Fibroblast of skin of left biceps (primary cell): ENCODE data around the gene ATP5ME.
"Not testable (repeated sequence)": the region's sequence is repeated elsewhere in the genome, so short reads cannot be mapped to it uniquely, and the experiment has no call there.

ENCODE experiments used
- DNase-seq, 2 experiments: peaks; one replicate each; pipeline ENCODE4 v3.0.0-alpha.2; 2013; ENCODE audit warnings: low read depth in 2 of 2

Gene ATP5ME

DNA sequence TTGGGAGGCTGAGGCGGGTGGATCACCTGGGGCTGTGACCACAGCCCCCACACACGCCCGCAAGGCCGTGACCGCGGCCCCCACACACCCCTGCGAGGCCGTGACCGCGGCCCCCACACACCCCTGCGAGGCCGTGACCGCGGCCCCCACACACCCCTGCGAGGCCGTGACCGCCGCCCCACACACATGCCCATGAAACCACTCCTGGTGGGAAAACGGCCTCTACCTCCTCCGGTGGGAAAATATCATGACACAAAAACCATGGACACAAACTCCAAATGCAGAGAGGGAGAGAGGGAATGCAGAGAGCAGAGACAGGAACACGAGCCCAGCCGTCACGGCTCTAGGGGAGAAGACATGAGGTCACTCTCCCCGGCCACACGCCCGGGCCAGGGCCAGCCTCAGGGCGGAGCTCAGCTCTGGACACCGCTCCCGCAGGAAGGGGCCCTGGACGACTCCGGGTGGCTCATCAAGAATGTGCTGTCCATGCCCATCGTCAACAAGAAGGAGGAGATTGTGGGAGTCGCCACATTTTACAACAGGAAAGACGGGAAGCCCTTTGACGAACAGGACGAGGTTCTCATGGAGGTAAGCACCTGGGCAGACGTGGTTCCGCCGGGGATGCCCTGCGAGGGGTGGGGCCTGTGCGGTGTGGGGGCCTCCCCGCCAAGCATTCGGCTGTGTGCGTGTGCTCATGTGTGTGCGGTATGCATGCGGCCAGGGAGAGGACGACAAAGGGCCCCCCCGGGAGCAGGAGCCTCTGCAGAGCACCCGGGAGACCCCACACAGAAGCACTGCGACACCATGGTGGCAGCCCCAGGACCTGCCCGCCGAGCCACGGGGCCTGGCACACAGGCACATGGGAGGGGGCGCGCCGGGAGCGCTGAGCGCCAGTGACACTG is 17.4 kb downstream of the ATP5ME start:
- DNase-seq, result no peak

DNA sequence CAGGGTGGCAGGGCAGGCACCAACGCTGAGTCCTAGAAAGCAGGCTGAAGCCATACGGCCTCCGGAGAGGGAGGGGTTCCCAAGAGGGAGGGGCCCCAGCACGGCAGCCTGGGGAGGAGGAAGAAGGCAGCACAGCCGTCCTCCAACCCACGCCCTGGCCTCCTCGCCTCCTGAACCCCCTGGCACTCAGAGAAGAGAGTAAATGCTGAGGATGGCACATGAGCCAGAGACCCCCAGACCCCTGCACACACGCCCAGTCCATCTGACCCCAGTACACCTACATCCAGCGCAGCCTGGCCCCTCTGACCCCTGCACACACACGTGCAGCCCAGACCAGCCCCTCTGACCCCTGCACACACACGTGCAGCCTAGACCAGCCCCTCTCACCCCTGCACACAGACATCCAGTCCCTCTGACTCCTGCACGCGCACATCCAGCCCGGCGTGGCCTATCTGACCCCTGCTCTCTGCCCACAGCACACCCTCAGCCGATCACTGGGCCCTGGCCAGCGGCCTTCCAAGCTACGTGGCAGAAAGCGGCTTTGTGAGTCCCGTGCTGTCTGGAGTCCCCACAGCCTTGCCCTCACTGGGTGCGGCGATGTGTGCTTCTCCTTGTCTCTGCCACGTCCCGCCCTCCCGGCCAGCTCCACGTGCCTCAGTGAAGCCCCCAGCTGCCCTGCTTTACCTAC is 18.5 kb downstream of the ATP5ME start:
- DNase-seq, result no peak

GRCh38 chr4:654871-655463 is 19.1 kb downstream of the ATP5ME start:
- no peak for DNase-seq

DNA sequence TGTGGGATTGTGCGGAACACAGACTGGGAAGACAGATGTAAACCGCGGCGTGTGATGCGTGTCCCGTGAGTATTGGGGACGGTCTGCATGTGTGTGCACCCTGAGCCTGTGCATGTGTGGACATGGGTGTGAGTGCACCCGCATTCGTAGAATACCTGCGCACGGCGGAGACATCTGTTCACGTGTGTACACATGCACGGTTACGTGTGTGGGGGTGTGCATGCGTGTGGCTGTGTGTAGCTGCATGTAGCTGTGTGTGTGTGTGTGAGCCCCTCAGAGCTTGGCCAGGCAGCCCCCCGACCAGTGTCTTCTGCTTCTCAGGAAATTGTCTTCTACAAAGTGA is 19.6 kb downstream of the ATP5ME start:
- no peak for DNase-seq

- DNase-seq, result no peak
These were observed 20.1 kb downstream of the ATP5ME start for GRCh38 chr4:653831-654502.

- no peak for DNase-seq
These were observed 20.8 kb downstream of the ATP5ME start for GRCh38 chr4:653080-653821.

DNA sequence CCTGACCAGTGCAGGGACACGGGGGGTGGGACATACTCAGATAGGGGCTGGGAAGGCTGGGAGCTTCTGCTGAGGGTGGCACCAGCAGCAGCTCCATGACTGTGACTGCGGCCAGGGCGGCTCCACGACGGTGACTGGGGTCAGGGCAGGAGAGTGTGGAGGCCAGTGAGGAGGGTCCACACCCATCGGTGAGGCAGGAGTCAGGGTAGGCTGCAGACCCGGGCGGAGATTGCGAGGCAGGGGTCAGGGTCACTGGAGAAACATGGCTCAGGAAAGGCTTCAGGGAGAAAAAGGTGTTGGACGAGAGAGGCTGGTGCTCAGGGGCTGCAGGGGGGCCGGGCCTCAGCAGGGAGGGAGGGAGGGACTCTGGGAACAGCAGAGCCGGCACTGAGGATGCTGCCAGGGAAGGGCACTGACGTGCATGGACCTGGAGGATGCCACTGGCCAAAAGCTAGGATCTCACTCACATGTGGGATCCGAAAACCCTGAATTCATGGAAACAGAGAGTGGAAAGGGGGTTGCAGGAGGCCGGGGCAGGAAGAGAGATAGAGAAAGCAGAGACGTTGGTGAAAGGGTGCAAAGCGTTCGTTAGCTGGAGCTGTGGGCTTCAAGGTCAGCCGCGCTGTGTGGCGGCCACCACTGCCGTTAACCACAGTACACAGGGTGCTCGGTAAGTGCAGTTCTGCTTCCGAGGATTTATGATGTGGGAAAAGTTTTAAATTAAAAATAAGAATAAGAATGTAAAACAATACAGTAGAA is 22.0 kb downstream of the ATP5ME start:
- DNase-seq, result no peak

DNA sequence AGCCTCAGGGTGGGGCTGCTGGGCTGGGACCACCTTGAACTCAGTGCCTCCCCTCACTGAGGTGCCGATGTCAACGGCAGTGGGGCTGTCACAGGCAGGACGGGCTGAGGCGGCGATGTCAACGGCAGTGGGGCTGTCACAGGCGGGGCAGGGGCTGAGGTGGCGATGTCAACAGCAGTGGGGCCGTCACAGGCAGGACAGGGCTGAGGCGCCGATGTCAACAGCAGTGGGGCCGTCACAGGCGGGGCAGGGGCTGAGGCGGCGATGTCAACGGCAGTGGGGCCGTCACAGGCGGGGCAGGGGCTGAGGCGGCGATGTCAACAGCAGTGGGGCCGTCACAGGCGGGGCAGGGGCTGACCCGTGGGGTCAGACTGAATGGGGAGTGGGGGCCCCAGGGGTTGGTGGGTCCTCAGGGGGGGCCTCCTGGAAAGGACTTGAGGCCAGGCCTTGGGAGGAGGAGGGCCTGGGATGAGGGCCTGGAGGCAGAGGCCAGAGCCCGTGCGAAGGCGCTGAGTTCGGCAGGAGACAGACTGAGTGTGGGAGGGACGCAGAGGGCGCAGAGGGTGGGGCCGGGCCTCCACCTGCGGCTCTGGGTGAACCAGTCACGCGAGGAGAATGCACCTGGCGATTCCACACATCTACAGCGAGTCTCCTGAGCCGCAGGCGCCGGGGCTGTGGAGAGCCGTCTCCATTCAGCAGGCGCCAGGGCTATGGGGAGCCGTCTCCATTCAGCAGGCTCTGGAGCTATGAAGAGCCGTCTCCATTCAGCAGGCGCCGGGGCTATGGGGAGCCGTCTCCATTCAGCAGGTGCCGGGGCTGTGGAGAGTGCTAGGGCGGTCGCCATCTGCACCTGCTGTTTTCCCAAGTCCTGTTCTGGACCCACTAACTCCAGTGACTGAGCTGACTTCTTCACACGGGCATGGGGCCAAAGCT is 22.9 kb downstream of the ATP5ME start:
- DNase-seq, result no peak

DNA sequence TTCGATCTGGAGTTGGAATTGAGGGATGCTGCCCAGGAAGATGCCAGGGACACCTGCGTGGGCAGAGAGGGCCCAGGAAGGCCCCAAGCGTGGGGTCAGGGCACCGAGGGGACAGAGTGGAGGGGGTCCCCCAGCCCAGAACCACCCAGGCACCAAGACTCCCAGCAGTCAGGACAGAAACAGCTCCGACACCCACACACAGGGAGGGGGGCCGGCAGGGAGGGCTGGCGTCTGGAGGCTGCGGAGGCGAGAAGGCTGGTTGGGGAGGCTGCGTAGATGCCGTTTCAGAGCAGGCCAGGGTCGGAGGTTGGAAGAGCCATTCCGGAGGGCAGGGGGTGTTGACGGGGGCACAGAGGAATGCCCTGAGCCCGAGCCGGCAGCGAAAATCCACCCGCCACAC is 23.6 kb downstream of the ATP5ME start:
- DNase-seq, result no peak

- no peak for DNase-seq
These were observed 24.2 kb downstream of the ATP5ME start for GRCh38 chr4:649751-650310.

- DNase-seq, result no peak
These were observed 24.8 kb downstream of the ATP5ME start for GRCh38 chr4:649293-649625.

GRCh38 chr4:648579-649292 is 25.3 kb downstream of the ATP5ME start:
- no peak for DNase-seq

DNA sequence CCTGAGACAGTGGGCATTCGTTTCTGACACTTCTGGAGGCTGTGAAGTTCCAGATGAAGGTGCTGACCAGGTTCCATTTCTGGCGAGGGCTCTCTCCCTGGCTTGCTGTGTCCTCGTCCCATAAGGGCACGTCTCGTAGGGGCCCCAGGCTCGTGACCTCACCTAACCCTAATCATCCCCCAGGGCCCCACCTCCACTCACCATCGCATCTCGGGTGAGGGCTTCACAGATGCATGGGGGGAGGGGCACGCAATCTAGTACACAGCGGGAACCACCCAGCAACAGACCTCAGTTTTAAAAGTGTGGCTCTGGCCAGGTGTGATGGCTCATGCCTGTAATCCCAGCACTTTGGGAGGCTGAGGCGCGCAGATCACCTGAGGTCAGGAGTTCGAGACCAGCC is 26.6 kb downstream of the ATP5ME start:
- no peak for DNase-seq

DNA sequence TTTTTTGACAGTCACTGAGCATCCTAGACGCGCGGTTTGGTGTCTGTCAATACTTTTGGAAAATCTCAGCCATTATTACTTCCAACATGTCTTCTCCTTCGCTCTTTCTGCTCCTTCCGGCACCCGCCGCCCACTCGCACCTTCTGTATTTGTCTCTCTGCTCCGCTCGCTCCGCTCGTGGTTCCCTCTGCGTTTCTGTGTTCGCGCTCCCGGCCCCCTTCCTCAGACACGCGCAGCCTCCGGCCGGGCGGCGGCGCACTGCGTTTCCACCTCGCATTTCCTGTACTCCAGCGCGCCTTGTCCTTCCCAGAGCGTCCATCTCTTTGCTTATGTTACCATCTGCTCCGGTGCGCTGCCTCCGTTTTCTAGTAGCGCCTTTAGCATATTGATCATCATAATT is 27.6 kb downstream of the ATP5ME start:
- DNase-seq, result no peak

DNA sequence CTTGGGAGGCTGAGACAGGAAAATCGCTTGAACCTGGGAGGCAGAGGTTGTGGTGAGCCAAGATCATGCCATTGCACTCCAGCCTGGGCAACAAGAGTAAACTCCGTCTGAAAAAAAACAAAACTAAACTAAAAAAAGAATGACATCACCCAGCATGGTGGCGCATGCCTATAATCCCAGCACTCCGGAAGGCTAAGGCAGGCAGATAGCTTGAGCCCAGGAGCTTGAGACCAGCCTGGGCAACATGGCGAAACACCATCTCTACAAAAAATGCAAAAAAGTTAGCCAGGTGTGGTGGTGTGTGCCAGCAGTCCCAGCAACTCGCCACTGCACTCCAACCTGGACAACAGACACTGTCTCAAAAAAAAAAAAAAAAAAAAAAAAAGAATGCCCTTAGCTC is 31.7 kb downstream of the ATP5ME start:
- DNase-seq, result not testable (repeated sequence)

GRCh38 chr4:637536-638280 is 36.4 kb downstream of the ATP5ME start:
- DNase-seq, result no peak

- DNase-seq, result no peak
These were observed 37.4 kb downstream of the ATP5ME start for GRCh38 chr4:636628-637159.
